Retinal pigment epithelial cell (primary cell): Measurements from ENCODE around the gene FAHD1.

Experiments
- DNase-seq: peaks from one replicate; pipeline ENCODE4 v3.0.0-alpha.2; 2010; ENCODE audit warnings: low read depth
- H3K4me3 ChIP-seq: 2 replicates; pipeline ENCODE4 v1.5.1; 2011; ENCODE audit warnings: mild to moderate bottlenecking, low read length, control low read depth, moderate library complexity
- CTCF ChIP-seq: conservative IDR thresholded peaks from 2 replicates; pipeline ENCODE4 v1.5.1; 2011; ENCODE audit warnings: low read depth, low read length, control low read depth, inconsistent platforms

Gene FAHD1

DNA sequence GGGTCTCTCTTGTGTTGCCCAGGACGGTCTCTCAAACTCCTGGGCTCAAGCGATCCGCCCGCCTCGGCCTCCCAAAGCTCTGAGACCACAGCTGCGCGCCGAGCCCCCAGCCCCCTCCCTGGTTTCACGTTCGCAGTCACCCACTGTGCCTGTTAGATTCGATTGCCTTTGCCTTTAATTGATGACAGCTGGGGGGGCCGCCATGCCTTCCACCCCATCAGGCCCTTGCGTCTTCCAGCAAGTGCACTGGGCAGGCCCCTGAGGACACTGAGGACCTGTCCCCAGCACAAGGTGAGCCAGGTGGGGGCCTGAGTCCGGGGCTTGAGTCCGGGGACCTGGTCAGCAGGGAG lies 36.8 kb upstream of the FAHD1 start:
- no peak for TF ChIP-seq CTCF
- DNase-seq: no peak

GRCh38 chr16:1790611-1791255 lies 36.3 kb upstream of the FAHD1 start:
- no peak overlapping the region for H3K4me3 ChIP-seq
- DNase-seq: no peak
- no peak for TF ChIP-seq CTCF

More for the DNA sequence above, 36.8 kb upstream of the FAHD1 start:
- H3K4me3 ChIP-seq: no peak overlapping the region

DNA sequence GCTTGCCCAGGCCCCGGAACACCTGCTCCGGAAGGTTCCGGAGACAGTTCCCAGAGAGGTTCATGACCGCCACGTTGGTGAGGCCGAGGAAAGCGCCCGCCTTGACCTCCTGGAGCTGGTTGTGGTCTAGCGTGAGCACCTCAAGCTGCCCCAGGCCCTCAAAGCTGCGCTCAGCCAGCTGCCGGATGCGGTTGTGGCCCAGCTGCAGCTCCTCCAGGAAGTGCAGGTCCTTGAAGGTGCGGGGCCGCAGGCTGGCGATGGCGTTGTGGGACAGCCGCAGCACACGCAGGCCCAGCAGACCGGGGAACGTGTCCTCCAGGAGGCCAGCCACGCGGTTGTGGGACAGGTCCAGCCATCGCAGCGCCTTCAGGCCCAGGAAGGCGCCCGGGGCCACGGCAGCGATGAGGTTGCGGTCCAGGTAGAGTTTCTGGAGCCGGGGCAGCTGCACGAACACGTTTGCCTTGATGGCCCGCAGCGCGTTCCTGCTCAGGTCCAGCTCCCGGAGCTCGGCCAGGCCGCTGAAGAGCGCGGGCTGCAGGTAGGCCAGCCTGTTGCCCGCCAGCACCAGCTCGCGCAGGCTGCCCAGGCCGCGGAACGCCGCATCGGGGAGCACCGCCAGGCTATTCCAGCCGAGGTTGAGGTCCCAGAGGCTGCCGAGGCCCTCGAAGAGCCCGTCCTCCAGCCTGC lies 35.6 kb upstream of the FAHD1 start:
- H3K4me3 ChIP-seq: no peak overlapping the region
- no peak for TF ChIP-seq CTCF
- DNase-seq: no peak

DNA sequence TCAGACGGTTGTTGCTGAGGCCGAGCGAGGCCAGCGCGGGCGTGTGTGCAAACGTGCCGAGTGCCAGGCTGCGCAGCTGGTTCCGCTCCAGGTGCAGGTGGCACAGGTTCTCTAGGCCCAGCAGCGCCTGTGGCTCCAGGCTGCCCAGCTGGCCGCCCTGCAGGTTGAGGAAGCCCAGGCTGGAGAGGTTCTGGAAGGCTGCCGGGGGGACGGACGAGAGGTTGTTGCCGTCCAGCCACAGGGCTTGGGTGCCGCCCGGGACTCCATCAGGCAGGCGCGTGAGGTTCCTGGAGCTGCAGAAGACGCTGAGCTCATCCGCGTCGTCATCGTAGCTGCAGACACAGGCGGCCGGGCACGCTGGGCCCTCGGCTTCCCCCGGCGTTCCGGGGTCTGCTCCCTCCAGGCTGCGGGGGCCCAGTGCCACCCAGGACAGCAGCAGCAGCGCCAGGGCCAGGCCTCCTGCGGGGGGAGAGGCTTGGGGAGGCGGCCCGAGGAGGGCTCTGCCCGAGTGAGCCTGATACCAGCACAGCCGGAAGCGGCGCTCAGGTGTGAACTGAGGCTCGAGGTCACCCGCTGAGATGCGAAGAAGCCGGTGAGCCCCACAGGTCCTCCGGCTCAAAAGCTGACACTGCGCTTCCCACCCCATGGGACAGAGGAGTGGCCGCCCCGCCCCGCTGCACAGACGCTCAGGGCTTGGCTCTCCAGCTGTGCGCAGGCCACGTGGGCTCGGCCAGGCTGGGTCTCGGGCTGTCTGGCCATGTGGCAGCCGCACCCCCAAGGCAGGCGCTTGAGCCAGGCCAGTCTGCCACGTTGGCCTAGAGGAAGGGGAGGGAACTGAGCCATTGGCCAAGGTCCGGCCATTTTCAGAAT lies 34.8 kb upstream of the FAHD1 start:
- no peak for DNase-seq
- no peak for TF ChIP-seq CTCF
- no peak overlapping the region for H3K4me3 ChIP-seq

- H3K4me3 ChIP-seq: peak overlapping the region; percentile 14
- no peak for DNase-seq
- TF ChIP-seq CTCF: no peak
Measured at GRCh38 chr16:1792836-1793577, 34.0 kb upstream of the FAHD1 start.

GRCh38 chr16:1793578-1794220 lies 33.3 kb upstream of the FAHD1 start, which contains the start of gene IGFALS:
IGFALS (minus strand) TSS chr16:1793705; CDS start chr16:1793652, 53 bp downstream.
- TF ChIP-seq CTCF: no peak
- peak within 1 kb of the TSS; percentile 20 for H3K4me3 ChIP-seq
- DNase-seq: no peak
